Measurements from ENCODE around the gene TTC9B.

TTC9B gene

DNA sequence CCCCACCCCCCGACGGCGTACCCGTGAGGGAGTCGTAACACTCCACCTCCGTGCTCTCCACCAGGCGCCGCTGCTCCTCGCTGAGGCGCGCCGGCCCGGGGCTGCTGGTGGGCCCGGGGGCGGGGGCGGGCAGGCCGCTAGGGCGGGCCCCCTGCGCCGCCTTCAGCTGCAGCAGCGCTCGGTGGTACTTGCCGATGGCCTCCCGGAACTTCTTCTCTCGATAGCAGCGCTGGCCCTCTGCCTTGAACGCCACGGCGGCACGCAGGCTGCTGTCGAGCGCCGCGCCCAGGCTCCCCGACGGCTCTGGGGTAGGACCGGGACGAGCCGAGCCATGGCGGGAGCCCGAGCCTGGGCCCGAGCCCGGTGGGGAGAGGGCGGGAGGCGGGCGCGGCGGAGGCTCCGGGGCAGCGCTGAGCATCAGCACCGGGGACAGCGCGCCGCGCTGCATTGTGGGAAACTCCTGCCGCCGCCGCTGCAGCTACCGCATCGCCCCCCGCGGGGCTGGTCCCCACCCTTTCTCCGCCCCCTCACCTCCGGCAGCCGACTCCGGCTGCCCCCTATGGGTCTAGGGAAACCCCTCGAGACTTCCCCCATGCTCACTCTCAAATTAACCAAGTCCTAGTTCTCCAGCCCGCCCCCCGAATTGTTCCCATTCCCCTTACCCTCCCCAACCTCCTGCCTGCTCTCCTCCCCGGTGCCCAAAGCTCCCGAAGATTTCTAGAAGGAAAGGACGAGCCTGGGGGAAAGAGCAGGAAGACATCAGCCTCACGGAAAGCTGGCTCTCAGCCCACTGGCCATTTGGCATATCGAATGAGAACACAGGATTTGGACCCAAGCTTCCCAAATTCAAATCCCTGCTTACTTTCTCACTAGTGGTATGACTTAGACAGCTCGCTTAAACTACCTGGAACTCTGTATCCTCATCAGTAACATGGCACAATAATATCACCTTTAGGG lies at the start of gene TTC9B:
TSS of gene TTC9B (minus strand) at position 451 of the 957 bp plus-strand sequence. CDS start at position 448, 3 bp downstream.
- no peak for DNase-seq (ENCODE audit: low read depth in 2 of 2, low spot score in 1 of 2)

DNA sequence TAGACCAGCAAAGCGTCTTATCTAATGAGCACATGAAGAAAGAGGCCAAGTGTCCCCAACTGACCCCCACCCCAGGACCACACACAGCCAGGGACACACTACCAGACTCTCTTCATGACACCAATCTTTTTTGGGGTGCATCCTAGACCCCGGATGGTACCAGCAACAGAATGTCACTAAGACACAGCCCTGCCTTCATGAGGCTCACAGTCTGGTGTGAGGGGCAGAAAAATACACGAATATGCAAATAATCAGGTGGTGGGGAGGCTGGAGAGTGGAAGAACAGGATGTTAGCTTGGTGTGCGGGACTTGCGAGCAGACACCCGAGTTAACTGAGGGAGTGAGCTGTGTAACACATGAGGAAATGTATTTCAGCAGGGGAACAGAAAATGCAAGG lies 49.4 kb upstream of the TTC9B start:
- DNase-seq (ENCODE audit: low read depth in 2 of 2, low spot score in 1 of 2), result no peak

DNA sequence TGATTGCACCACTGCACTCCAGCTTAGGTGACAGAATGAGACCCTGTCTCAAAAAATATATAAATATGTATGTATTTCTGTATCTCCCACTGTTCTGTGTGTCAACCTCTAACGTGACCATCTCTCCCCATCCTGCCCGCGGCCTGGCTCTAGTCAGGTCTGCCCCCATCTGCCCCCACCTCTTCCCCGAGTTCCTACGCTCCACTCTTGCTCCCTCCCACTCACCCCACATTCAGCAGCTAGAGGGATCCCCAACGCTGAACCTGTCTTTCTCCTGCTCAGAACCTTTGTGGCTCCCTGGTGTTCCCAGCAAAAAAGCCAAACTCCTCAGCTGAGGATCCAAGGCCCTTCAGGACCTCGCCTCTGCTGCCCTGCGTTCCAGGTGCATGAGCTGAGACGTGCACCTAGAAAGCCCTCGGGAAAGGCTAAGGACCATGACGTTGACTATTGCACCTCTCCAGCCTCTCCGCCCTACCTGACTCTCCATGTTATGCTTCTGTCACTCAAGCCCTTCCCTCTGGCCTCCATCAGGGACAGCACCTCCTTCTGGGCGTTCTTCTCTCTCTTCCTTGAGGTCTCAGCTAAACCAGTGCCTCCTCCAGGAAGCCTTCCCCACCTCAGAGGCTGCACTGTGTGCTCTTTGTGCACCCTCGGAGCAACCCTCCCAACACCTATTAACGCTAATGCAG lies 48.9 kb upstream of the TTC9B start:
- no peak for DNase-seq (ENCODE audit: low read depth in 2 of 2, low spot score in 1 of 2)

DNA sequence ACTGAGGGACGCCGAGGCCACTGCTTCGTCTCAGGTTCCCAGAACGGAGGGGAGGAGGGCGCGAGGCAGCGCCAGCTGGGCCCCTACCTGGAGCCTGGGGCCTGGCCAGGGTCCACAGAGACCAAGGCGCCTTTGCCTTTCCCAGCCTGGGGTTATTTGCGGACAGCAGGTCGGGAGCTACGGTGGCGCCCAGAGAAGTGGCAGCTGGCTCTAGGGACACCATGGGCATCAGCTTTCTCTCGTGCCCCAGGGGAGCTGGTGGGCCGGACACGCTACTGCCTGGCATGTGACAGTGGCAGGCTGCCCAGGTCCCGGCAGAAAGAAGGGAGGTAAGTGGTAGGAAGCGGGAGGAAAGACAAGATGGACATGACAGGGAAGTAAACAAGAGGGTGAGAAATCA lies 47.9 kb upstream of the TTC9B start:
- DNase-seq (ENCODE audit: low read depth in 2 of 2, low spot score in 1 of 2), result no peak

DNA sequence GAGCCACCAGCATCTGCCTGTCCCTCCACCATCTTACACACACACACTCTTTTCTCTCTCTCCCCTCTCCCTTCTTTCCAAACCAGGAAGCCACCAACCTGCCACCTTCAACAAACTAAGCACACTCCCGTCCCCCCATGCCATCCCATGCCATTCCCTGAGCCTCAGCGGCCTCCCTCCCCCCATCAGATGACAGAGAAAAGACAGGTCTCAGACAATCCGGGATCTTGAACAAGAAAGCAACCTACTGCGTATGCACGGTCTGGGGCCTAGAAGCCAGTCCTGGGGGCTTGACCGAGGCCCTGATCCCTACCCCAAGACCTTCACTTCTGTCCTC lies 47.5 kb upstream of the TTC9B start:
- DNase-seq (ENCODE audit: low read depth in 2 of 2, low spot score in 1 of 2), result no peak

DNA sequence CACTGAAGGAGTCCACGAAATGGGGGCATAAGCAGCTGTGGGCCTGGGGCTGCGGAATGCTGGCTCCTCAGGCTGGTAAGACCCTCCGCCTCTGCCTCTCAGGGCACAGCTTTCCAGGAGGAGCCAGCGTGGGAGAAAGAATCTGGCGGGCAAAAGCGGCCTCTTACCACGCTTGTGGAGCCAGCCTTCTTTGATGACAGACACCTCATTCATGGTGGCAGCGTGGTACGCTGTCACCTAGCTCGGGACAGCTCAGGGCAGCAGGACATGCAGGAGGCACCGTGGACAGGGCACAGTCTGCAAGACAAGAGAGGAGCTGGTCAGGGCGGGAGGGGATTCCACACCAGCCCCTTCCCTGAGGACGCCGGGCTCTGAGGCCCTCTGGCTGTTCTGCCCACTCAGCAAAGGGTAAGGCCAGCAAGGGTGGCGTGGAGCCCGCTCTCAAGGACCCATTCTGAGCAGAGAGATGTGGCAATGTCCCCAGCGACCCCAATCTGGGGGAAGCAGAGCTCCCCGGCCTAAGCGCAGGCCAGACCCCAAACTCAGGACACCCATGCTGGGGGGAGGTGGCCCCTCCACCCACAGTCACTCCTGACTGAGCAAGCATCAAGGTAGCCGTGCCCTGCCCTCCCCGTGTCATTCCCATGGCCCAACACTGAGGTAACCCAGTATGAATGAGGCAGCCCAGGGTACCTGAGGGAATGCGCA lies 47.0 kb upstream of the TTC9B start:
- DNase-seq (ENCODE audit: low read depth in 2 of 2, low spot score in 1 of 2), result no peak

DNA sequence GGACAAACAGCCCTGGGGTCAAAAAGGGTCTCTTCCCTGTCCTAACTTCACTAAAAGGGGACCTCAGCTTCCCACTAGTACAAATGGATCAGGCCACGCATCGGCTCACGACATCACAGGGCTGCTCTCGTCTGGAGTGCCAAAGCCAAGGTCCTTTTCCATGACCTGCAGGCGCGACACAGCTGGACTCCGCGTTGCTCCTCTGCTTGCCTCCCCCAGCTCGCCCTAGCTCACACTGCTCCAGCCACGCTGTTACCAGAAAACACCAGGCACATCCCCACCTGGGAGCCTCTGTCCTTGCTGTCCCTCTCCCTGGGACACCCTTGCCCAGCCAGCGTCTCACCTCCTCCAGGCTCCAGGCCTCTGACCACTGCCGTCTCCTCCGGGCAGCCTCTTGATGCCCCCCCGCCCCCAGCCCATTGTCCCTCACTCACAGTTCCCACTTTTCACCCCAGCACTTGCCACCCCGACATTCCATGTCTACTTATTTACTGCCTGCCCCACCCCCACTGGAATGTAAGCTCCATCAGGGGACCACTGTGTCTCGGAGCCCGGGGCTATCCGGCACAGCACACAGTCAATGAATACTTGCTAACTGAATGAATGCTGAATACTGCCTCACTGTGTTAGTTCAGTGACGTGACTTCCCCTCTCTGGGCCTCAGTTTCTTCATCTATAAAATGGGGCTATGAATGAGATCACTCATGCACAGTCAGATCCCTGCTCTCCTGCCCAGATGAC lies 46.3 kb upstream of the TTC9B start:
- DNase-seq (ENCODE audit: low read depth in 2 of 2, low spot score in 1 of 2), result no peak

DNA sequence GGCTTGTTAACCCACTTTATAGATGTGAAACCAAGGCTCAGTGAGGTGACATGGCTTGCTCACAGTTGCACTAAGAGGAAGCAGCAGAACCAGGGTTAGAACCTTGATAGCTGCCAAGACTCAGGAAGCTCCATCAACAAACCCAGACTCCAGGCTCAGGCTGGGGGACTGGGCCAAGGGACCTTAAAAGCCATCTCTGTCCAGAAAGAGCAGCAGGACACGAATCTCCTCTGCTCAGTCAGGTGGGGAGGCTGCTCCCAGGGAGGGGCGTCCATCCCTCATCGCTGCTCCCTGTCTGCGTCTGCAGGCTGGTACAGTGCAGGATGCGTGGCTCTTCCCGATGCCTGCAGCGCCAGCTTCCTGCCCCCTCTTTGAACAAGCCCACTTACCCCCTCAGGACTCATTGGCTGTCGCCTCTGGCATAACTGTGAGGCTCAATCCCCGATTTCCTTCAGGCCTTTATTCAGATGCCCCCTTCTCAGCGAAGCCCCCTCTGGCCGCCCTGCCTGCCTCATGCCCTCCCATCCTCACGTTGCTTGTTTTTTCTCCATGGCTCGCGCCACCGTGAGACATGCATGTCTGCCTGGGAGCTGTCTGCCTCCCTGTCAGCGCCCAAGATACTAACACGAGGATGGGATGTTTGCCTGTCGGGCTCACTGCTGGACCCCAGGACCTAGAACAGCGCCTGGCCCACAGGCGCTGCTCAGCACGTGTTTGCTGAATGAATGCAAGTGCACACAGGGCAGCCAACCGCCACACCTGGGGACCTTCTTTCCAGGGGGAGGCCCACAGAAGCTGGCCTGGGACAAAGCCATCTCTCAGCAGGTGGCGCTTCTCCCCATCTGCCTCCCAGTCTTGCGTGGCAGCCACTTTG lies 45.5 kb upstream of the TTC9B start:
- DNase-seq (ENCODE audit: low read depth in 2 of 2, low spot score in 1 of 2), result no peak

DNA sequence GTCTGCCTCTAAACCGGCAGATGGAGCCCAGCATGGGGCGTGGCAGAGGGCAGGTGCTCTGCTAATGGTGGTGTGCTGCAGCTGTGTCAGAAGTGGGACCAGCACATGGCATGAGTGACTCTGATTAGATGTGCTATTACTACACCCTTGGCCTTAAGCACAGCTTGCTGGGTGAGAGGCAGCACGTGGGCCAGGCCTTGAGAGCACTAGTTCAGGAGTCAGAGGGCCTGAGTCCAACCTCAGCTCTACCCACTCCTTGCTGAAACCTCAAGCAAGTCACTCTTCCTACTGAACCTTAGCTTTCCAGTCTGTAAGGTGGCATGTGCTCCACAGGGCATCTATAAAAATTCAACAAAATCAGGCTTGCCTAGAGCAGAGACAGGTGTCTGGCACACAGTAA lies 44.2 kb upstream of the TTC9B start:
- no peak for DNase-seq (ENCODE audit: low read depth in 2 of 2, low spot score in 1 of 2)

DNA sequence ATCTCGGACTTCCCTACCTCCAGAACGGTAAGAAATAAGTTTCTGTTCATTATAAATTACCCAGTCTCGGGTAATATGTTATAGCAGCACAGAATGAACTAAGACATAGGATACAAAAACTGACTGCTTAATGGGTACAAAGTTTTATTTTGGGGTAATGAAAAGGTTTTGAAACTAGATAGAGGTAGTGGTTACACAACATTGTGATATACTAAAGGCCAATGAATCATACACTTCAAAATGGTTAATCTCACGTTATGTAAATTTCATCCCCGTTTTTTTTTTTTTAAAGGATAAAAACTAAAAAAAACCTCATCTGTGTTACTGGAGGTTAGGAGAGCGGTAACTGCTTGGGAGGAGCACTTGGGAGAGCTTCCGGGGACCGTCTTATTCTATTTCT lies 43.4 kb upstream of the TTC9B start:
- DNase-seq (ENCODE audit: low read depth in 2 of 2, low spot score in 1 of 2), result no peak

DNA sequence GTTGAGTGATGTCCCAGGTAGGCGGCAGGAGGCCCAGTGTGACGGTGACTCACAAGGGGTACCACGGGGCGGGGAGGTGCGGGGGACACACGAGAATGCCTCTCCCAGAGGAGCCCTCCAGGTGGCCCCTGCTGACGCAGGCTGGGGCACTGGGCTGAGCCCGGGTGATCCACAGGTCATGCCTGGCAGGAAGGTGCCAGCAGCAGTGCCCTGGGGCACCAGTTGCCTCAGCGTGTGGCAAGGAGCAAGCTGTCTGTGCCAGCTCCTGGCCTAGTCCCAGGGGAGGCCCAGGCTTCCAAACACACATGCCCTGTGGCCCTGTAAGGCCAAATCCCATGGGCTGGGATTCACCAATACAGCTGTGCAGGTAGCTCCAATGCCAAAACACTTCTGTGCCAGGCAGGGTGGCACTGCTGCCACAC lies 38.9 kb upstream of the TTC9B start:
- DNase-seq (ENCODE audit: low read depth in 2 of 2, low spot score in 1 of 2), result no peak

DNA sequence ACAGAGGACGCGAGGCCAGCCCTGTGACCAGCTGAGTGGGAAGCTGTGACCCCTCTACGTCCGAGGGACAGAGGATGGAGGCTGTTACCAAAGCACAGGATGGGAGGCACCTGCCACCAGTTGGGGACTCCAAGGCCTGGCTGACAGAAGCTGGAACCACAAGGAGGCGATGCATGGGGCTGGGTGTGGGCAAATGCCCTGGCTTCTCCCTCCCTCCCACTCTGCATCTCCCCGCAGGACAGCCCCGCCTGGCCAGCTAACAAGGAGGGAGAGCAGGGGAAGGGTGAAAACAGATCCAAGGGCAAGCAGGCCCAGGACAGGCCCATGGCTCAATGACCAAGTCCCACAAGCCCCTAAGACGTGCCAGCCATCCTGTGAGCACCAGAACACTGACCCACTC lies 38.3 kb upstream of the TTC9B start:
- DNase-seq (ENCODE audit: low read depth in 2 of 2, low spot score in 1 of 2), result no peak

DNA sequence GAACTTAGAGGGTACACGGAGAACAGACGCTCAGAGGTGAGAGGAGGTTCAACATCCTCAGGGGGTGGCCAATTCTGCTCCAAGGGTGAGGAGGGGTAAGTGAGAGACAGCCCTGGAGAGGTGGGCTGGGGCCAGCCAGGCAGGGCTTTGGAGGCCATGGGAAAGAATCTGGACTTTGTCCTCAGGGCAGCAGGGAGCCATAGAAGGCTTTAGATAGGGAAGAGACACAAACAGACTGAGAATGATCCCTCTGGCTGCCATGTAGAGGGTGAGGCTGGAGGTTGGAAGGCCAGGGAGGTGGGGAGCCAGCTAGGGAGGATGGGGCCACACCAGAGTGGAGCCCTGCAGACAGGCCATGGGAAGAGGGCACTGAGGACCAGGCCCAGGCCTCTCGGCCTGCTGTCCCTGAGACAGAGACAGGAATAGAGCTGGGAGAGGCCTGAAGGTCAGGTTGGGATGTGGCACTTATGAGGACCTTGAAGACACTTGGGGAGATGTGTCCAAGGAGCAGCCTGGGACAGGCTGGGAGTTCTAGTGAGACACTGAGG lies 37.5 kb upstream of the TTC9B start:
- DNase-seq (ENCODE audit: low read depth in 2 of 2, low spot score in 1 of 2), result no peak

DNA sequence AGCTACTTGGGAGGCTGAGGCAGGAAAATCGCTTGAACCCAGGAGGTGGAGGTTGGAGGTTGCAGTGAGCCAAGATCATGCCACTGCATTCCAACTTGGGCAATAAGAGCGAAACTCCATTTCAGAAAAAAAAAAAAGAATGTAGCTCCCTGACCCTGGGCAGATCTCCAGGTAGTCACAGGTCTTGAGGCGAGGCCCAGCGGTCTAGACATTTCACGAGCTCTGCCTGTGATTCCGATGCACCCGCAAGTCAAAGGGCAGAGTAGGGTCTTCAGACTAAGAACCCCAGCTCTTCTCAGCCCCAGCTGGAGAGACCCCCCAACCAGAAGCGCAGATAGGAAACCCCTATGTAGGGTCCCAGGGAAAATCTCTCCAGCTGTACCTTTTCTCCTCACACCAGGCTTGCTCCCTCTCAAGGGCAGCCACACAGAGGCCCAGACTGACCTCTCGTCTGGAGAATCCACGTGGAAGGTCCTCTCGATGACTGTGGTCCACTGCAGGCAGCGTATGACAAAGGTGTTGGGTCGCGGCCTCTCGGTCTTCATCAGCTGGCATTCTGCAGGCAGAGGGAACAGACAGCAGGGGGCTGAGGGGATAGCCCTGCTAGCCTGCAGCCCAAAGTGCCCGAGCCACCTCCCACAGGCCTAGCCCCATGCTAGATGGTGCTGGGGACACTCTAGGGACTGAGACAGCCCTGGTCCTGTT lies 36.7 kb upstream of the TTC9B start:
- DNase-seq (ENCODE audit: low read depth in 2 of 2, low spot score in 1 of 2), result no peak

DNA sequence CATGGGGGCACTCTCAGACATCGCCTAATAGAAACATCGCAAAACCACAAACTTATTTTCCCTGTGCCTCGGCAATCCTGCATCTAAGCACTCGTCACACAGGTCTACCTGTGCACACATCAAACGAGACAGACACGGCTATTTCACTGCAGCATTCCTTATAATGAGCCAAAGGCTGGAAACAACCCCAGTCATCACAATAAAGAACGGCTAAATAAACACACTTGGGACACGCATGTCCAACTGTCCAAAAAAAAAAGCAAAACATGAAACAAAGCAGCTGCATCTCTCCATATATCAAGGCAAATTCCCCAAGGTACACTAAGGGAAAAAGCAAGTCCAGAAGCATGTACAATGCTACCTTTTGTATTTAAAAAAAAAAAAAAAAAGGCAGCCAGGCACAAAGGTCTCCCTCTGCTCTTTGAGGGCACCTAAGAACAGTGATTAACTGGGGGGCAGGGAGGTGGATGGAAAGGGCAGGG lies 35.5 kb upstream of the TTC9B start:
- DNase-seq (ENCODE audit: low read depth in 2 of 2, low spot score in 1 of 2), result no peak

DNA sequence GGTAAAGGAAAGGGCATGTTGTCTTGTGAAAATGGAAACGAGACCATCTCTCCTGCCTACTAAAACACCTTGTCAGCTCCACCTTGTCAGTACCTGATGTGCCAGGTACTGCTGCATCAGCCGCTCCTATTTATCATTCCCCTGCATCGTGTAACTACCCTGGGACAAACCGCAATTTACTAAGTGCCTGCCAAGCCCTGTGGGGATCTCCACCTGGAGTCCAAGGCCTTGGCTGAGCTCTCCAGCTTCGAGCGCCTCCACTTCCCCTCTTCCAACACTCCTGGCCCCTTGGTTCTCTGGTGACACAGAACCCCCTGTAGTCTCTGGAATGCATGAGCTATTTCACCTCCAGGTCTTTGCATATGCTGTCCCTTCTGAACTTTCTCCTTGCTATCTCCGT lies 34.2 kb upstream of the TTC9B start:
- DNase-seq (ENCODE audit: low read depth in 2 of 2, low spot score in 1 of 2), result no peak

DNA sequence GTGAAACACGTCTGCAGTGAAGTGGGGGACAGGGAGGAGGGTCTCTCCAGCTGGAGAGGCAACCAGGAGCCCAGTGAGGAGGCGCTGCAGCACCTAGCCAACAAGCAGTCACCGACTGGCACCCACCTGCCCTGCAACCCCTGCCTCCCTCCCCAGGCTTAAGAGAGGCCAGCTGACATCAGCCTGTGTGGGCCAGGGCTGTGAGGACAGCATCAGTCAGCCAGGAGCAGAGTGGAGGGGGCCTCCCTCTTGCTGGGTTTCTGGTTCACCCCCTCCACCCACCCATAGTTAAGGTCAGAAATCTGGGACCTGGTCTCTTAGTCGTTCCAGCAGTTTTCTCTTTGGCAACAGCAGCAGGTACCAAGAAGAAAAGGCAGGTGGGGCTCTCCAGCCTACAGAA lies 33.8 kb upstream of the TTC9B start:
- DNase-seq (ENCODE audit: low read depth in 2 of 2, low spot score in 1 of 2), result no peak

DNA sequence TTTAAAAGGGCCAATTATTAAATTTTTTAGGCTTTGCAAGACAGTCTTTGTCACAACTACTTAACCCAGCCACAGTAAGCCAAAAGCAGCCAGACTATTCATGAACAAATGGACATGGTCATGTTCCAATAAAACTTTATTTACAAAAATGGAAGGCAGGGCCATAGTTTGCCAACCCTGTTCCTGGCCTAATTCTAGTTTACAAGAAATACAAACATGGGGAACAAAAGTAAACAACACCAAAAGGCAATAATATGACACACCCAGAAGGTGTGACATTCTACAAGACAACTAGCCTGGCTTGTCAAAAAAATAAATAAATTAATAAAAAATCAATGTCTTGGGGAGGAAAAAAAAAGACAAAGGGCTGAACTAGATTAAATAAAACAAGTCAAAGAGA lies 33.1 kb upstream of the TTC9B start:
- no peak for DNase-seq (ENCODE audit: low read depth in 2 of 2, low spot score in 1 of 2)

DNA sequence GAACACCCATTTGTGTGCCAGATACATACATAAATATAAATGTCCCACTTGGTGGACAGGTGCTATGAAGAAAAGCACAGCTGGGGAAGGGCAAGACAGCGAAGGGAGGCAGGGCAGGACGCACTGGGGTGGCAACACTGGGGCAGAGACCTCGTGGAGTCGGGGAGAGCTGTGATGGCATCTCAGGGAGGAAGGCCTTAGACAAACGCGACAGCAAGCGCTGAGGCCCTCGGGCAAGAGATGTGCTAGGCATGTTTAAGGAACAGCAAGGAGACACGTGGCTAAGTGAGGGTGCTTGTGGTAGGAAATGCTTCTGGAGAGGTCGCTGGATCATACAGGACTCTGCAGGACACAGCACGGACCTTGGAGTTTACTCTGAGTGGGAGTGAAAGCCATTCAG lies 31.6 kb upstream of the TTC9B start:
- DNase-seq (ENCODE audit: low read depth in 2 of 2, low spot score in 1 of 2), result no peak

Data from stimulated activated CD8-positive, alpha-beta memory T cell treated with anti-CD3 and anti-CD28 coated beads, Interleukin-4, amount 100 ng/mL, for 4 hours (primary cell).